Measurements from ENCODE around the gene MS4A10. TPM values are rescaled to one million over a fixed set of nuclear protein-coding genes. Genes with fewer than 3 reads are reported as not detected.

MS4A10 gene
- total and polyA plus RNA-seq, 9 of the 15 experiments (the other 6 are each of a cell fraction or from before 2014, with no cell fraction given): not detected

DNA sequence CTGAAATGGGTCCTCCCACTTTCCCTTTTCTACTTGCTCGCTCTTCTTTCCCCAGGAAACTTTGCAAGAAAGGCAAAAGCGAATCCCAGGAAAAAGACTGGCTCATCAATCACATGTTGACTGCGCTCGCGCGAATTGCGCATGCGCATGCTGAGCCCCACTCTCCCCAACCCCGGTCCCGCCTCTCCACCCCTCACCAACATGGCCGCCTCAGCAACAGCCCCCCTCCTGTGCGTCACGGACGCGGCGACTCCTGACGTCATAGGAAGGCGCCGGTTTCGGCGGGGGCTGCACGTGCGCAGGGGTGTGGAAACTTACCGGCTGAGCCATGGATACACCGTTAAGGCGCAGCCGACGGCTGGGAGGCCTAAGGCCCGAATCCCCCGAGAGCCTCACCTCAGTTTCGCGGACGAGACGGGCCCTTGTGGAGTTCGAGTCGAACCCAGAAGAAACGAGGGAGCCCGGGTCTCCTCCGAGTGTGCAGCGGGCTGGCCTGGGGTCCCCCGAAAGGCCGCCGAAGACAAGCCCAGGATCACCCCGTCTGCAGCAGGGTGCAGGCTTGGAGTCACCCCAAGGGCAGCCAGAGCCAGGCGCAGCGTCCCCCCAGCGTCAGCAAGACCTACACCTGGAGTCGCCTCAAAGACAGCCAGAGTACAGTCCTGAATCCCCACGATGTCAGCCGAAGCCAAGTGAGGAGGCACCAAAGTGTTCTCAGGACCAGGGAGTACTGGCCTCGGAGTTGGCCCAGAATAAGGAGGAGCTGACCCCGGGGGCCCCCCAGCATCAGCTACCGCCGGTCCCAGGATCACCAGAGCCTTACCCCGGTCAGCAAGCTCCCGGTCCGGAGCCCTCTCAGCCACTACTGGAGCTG lies 56.9 kb downstream of the MS4A10 start, which contains the start of gene CCDC86 (continued):
- TF ChIP-seq PHF20 (IDR thresholded peaks at IDR 0.05; ENCODE audit: partially characterized antibody) (peak; percentile 82), ZNF263 (CRISPR knock-in tag; IDR thresholded peaks at IDR 0.05; ENCODE audit: borderline replicate concordance) (peak; percentile 31; the same call in 1 of the 2 replicates), JUNB (CRISPR knock-in tag; conservative IDR thresholded peaks at IDR 0.05) (peak; percentile 70), BCL6 (CRISPR knock-in tag; IDR thresholded peaks at IDR 0.05) (no peak), ZNF23 (CRISPR knock-in tag; IDR thresholded peaks at IDR 0.05) (no peak), KDM2B (CRISPR knock-in tag; IDR thresholded peaks at IDR 0.05) (no peak), FOS (IDR thresholded peaks at IDR 0.05; ENCODE audit: extremely low read depth, insufficient read length) (no peak), ZFPM2 (CRISPR knock-in tag; IDR thresholded peaks at IDR 0.05) (no peak), MEIS2 (IDR thresholded peaks at IDR 0.05; ENCODE audit: partially characterized antibody) (peak; percentile 99), ETV6 (IDR thresholded peaks at IDR 0.05; ENCODE audit: borderline replicate concordance in 1 of 2, low read depth in 2 of 2, low read length in 1 of 2) (no peak), ETV6 (CRISPR knock-in tag; IDR thresholded peaks at IDR 0.05; ENCODE audit: borderline replicate concordance) (no peak), ESRRB (CRISPR knock-in tag; IDR thresholded peaks at IDR 0.05; ENCODE audit: borderline replicate concordance) (no peak), ZFP36 (IDR thresholded peaks at IDR 0.05; ENCODE audit: low read depth, low read length, partially characterized antibody) (no peak), EZH2 (IDR thresholded peaks at IDR 0.05; ENCODE audit: borderline replicate concordance, low read depth, low read length) (no peak), SREBF1 (IDR thresholded peaks at IDR 0.05; ENCODE audit: borderline replicate concordance, low read depth, low read length) (no peak), RFX1 (IDR thresholded peaks at IDR 0.05) (peak; percentile 57), ZNF239 (CRISPR knock-in tag; IDR thresholded peaks at IDR 0.05) (no peak; the same call in 1 of the 2 replicates), ZKSCAN3 (CRISPR knock-in tag; IDR thresholded peaks at IDR 0.05) (no peak), ZBED1 (IDR thresholded peaks at IDR 0.05) (no peak), ZBTB7A (IDR thresholded peaks at IDR 0.05; ENCODE audit: borderline replicate concordance, control insufficient read depth, low read depth, low read length) (peak; percentile 80)
- TF ChIP-seq, protein P1, sequence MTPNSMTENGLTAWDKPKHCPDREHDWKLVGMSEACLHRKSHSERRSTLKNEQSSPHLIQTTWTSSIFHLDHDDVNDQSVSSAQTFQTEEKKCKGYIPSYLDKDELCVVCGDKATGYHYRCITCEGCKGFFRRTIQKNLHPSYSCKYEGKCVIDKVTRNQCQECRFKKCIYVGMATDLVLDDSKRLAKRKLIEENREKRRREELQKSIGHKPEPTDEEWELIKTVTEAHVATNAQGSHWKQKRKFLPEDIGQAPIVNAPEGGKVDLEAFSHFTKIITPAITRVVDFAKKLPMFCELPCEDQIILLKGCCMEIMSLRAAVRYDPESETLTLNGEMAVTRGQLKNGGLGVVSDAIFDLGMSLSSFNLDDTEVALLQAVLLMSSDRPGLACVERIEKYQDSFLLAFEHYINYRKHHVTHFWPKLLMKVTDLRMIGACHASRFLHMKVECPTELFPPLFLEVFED (CRISPR knock-in tag; conservative IDR thresholded peaks at IDR 0.05): no peak
- TF ChIP-seq, protein P2, sequence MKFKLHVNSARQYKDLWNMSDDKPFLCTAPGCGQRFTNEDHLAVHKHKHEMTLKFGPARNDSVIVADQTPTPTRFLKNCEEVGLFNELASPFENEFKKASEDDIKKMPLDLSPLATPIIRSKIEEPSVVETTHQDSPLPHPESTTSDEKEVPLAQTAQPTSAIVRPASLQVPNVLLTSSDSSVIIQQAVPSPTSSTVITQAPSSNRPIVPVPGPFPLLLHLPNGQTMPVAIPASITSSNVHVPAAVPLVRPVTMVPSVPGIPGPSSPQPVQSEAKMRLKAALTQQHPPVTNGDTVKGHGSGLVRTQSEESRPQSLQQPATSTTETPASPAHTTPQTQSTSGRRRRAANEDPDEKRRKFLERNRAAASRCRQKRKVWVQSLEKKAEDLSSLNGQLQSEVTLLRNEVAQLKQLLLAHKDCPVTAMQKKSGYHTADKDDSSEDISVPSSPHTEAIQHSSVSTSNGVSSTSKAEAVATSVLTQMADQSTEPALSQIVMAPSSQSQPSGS (CRISPR knock-in tag; IDR thresholded peaks at IDR 0.05): no peak
- TF ChIP-seq, protein P3, sequence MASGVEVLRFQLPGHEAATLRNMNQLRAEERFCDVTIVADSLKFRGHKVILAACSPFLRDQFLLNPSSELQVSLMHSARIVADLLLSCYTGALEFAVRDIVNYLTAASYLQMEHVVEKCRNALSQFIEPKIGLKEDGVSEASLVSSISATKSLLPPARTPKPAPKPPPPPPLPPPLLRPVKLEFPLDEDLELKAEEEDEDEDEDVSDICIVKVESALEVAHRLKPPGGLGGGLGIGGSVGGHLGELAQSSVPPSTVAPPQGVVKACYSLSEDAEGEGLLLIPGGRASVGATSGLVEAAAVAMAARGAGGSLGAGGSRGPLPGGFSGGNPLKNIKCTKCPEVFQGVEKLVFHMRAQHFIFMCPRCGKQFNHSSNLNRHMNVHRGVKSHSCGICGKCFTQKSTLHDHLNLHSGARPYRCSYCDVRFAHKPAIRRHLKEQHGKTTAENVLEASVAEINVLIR (CRISPR knock-in tag; IDR thresholded peaks at IDR 0.05): peak; percentile 100
- TF ChIP-seq, protein P4, sequence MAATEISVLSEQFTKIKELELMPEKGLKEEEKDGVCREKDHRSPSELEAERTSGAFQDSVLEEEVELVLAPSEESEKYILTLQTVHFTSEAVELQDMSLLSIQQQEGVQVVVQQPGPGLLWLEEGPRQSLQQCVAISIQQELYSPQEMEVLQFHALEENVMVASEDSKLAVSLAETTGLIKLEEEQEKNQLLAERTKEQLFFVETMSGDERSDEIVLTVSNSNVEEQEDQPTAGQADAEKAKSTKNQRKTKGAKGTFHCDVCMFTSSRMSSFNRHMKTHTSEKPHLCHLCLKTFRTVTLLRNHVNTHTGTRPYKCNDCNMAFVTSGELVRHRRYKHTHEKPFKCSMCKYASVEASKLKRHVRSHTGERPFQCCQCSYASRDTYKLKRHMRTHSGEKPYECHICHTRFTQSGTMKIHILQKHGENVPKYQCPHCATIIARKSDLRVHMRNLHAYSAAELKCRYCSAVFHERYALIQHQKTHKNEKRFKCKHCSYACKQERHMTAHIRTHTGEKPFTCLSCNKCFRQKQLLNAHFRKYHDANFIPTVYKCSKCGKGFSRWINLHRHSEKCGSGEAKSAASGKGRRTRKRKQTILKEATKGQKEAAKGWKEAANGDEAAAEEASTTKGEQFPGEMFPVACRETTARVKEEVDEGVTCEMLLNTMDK (IDR thresholded peaks at IDR 0.05; ENCODE audit: borderline replicate concordance, insufficient read depth, low read depth, low read length, poor library complexity, severe bottlenecking): no peak
